Measurements from ENCODE around the gene STK35. TPM values are rescaled to one million over a fixed set of nuclear protein-coding genes. Genes with fewer than 3 reads are reported as not detected.

STK35 gene
- polyA plus RNA-seq, 3 donors = 1.2 to 9.3 (median 2.0) TPM

DNA sequence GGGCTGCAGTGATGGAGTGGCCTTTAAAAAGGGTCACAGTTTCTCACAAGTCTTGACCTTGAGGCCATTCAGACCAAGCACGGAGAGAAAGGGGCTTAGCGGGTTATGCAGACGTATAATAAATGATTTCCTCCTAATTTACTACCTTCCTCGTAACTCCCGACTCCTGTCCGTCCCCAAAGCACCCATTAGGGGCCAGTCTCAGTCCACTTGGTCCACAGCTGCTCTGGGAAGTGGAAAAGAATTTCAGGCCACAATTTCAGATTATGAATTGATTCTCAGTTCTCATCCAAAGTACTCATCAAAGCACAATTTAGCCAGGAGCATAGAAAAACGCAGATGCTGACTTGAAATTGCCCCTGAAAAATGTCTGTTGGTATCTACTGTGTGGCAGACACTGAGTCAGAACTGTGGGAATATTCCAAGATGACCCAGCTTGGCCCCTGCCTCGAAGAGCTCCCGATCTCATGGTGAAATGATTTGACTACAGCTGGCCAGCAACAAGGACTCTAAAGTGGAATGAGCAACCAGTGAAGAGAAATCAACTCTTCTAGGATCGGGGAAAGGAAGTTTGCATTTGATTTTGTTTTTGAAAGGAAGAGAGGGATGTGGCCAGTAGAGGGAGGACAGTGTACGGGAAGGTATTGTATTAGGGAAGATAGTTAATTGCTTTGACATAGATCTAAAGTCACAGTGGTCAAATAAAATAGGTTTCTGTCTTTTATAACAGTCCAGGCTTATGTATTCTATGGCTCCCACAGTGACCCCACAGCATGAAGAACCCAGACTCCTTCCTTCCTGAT is 15.2 kb upstream of the STK35 start:
- Histone ChIP-seq H3K27me3 (ENCODE audit: control insufficient read depth in 2 of 2, insufficient read depth in 2 of 2, low read length in 2 of 2) (peaks cover 0 to 2% of the 10 kb centered on the region in 2 donors), H2AFZ (ENCODE audit: insufficient read depth, low read depth, low read length, poor library complexity, severe bottlenecking) (no peak overlapping the region), H3K4me2 (replicated peaks; ENCODE audit: extremely low read depth, low read length, poor library complexity, severe bottlenecking) (no peak overlapping the region), H3K27ac (ENCODE audit: low read depth in 1 of 2, low read length in 2 of 2) (no peak overlapping the region), H4K20me1 (ENCODE audit: insufficient read depth, low read length) (no peaks in the 10 kb centered on the region), H3K9ac (ENCODE audit: insufficient read depth, low read length, poor library complexity, severe bottlenecking) (no peak overlapping the region), H3K79me2 (ENCODE audit: insufficient read depth, low read length) (no peaks in the 10 kb centered on the region), H3K9me3 (replicated peaks in 1 of 2; ENCODE audit: control insufficient read depth in 1 of 2, insufficient read depth in 1 of 2, low read length in 2 of 2) (no peaks in the 10 kb centered on the region), H3K4me1 (ENCODE audit: control insufficient read depth in 1 of 2, insufficient read depth in 2 of 2, low read length in 2 of 2) (peaks cover 50 to 53% of the 10 kb centered on the region in 2 donors), H3K36me3 (replicated peaks in 1 of 2; ENCODE audit: control insufficient read depth in 1 of 2, insufficient read depth in 2 of 2, low read length in 2 of 2) (no peaks in the 10 kb centered on the region), H3K4me3 (replicated peaks in 1 of 3; ENCODE audit: low read depth in 2 of 3, low read length in 3 of 3) (no peak overlapping the region)
- TF ChIP-seq, protein P1, sequence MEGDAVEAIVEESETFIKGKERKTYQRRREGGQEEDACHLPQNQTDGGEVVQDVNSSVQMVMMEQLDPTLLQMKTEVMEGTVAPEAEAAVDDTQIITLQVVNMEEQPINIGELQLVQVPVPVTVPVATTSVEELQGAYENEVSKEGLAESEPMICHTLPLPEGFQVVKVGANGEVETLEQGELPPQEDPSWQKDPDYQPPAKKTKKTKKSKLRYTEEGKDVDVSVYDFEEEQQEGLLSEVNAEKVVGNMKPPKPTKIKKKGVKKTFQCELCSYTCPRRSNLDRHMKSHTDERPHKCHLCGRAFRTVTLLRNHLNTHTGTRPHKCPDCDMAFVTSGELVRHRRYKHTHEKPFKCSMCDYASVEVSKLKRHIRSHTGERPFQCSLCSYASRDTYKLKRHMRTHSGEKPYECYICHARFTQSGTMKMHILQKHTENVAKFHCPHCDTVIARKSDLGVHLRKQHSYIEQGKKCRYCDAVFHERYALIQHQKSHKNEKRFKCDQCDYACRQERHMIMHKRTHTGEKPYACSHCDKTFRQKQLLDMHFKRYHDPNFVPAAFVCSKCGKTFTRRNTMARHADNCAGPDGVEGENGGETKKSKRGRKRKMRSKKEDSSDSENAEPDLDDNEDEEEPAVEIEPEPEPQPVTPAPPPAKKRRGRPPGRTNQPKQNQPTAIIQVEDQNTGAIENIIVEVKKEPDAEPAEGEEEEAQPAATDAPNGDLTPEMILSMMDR (IDR thresholded peaks at IDR 0.05) = no peak
- H3K36me3 Mint-ChIP-seq = no peaks in the 10 kb centered on the region
- H3K4me1 Mint-ChIP-seq = peaks cover 52% of the 10 kb centered on the region
- no peaks in the 10 kb centered on the region for H3K9me3 Mint-ChIP-seq
- intact Hi-C loops (cut with micrococcal nuclease) = no loop called here
- 67% methylated on average over 3 of the region's 11 CpGs for WGBS (ENCODE audit: insufficient coverage)
- H3K27ac Mint-ChIP-seq = peak overlapping the region in 4 of 7 donors; percentile 31 to 76 (median 50)
- DNase-seq = no peak
- H3K4me3 Mint-ChIP-seq = no peak overlapping the region
- peaks cover 0 to 10% (median 7%) of the 10 kb centered on the region in 3 donors for H3K27me3 Mint-ChIP-seq (ENCODE audit: low read depth in 3 of 3)

DNA sequence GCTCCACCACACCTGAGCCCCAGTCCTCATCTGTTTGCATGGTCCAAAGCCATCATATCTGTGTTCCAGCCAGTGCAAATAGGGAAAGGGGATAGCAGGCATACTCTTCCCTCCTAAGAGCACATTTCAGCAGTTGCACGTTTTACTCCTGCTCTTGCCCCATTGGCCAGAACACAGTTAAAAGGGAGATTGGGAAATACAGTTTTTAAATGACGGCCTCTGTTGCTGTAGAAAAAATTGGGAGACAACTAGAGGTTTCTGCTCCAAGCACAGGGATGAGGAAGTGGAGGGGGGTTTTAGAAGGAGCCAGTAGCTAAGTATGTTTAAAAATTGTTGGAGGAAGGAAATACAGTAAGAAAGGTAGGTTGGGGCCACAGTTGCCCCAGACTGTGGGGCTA is 14.6 kb upstream of the STK35 start:
- TF ChIP-seq, protein P1 (IDR thresholded peaks at IDR 0.05) = no peak

More for the DNA sequence above, 14.6 kb upstream of the STK35 start:
- Mint-ChIP-seq H3K4me1 (peaks cover 52% of the 10 kb centered on the region), H3K36me3 (no peaks in the 10 kb centered on the region), H3K27ac (peak overlapping the region in 5 of 7 donors; percentile 8 to 61 (median 21)), H3K9me3 (no peaks in the 10 kb centered on the region), H3K4me3 (peak overlapping the region in 1 of 2 donors; percentile 9), H3K27me3 (ENCODE audit: low read depth in 3 of 3) (peaks cover 0 to 9% (median 7%) of the 10 kb centered on the region in 3 donors)
- H3K27ac ChIP-seq (ENCODE audit: low read depth in 1 of 2, low read length in 2 of 2) = no peak overlapping the region
- no peak overlapping the region for H3K4me2 ChIP-seq (replicated peaks; ENCODE audit: extremely low read depth, low read length, poor library complexity, severe bottlenecking)
- H2AFZ ChIP-seq (ENCODE audit: insufficient read depth, low read depth, low read length, poor library complexity, severe bottlenecking) = no peak overlapping the region
- no peaks in the 10 kb centered on the region for H3K9me3 ChIP-seq (replicated peaks in 1 of 2; ENCODE audit: control insufficient read depth in 1 of 2, insufficient read depth in 1 of 2, low read length in 2 of 2)
- H3K36me3 ChIP-seq (replicated peaks in 1 of 2; ENCODE audit: control insufficient read depth in 1 of 2, insufficient read depth in 2 of 2, low read length in 2 of 2) = no peaks in the 10 kb centered on the region
- no CpG with 5 or more reads among the region's 2 CpGs for WGBS (ENCODE audit: insufficient coverage)
- intact Hi-C loops (cut with micrococcal nuclease) = no loop called here
- DNase-seq = peak in 1 of 3 donors; percentile 11
- peaks cover 4 to 5% of the 10 kb centered on the region in 2 donors for H3K27me3 ChIP-seq (ENCODE audit: control insufficient read depth in 2 of 2, insufficient read depth in 2 of 2, low read length in 2 of 2)
- H3K4me3 ChIP-seq (replicated peaks in 1 of 3; ENCODE audit: low read depth in 2 of 3, low read length in 3 of 3) = no peak overlapping the region
- H4K20me1 ChIP-seq (ENCODE audit: insufficient read depth, low read length) = no peaks in the 10 kb centered on the region
- no peak overlapping the region for H3K9ac ChIP-seq (ENCODE audit: insufficient read depth, low read length, poor library complexity, severe bottlenecking)
- H3K4me1 ChIP-seq (ENCODE audit: control insufficient read depth in 1 of 2, insufficient read depth in 2 of 2, low read length in 2 of 2) = peaks cover 50 to 53% of the 10 kb centered on the region in 2 donors
- H3K79me2 ChIP-seq (ENCODE audit: insufficient read depth, low read length) = no peaks in the 10 kb centered on the region
